ENCODE results near the gene C9orf72. TPM values are rescaled to one million over a fixed set of nuclear protein-coding genes. Genes with fewer than 3 reads are reported as not detected.

Gene C9orf72
- total RNA-seq, 1 experiment from 2014 or later: 5.9 TPM

GRCh38 chr9:27535701-27536118, 37.6 kb downstream of the C9orf72 start:
- no peak overlapping the region for H3K4me3 ChIP-seq (ENCODE audit: low read depth, low read length, poor library complexity, severe bottlenecking)
- intact Hi-C loops (cut with micrococcal nuclease; ENCODE audit: unreplicated experiment): no loop called here
- ChIA-PET CTCF (no interaction called here), POLR2A (ENCODE audit: low non-redundant PET) (no interaction called here)
- H3K36me3 ChIP-seq (ENCODE audit: insufficient read depth, low read length, poor library complexity, severe bottlenecking): no peaks in the 10 kb centered on the region
- no peaks in the 10 kb centered on the region for H3K27me3 ChIP-seq (replicated peaks; ENCODE audit: insufficient read depth, low read depth, low read length, poor library complexity)
- BruUV-seq (replicated peaks): no TSS peak
- no peaks in the 10 kb centered on the region for H3K9me3 ChIP-seq (ENCODE audit: low read depth, low read length, poor library complexity, severe bottlenecking)
- no peak for DNase-seq (ENCODE audit: low spot score)
- no peak overlapping the region for H3K27ac ChIP-seq (ENCODE audit: low read depth, low read length, poor library complexity, severe bottlenecking)
- TF ChIP-seq CTCF (conservative IDR thresholded peaks at IDR 0.05; ENCODE audit: low read depth, low read length): no peak
- TF ChIP-seq EZH2 (IDR thresholded peaks at IDR 0.05; ENCODE audit: borderline replicate concordance, low read depth, low read length, poor library complexity, severe bottlenecking): no peak
- H3K4me1 ChIP-seq (ENCODE audit: insufficient read depth, low read length, poor library complexity, severe bottlenecking): no peaks in the 10 kb centered on the region

GRCh38 chr9:27534658-27535209, 38.5 kb downstream of the C9orf72 start:
- POLR2A ChIA-PET (ENCODE audit: low non-redundant PET): no interaction called here
- DNase-seq (ENCODE audit: low spot score): no peak
- no TSS peak for BruUV-seq (replicated peaks)
- Histone ChIP-seq H3K4me3 (ENCODE audit: low read depth, low read length, poor library complexity, severe bottlenecking) (no peak overlapping the region), H3K9me3 (ENCODE audit: low read depth, low read length, poor library complexity, severe bottlenecking) (no peaks in the 10 kb centered on the region), H3K36me3 (ENCODE audit: insufficient read depth, low read length, poor library complexity, severe bottlenecking) (no peaks in the 10 kb centered on the region), H3K27me3 (replicated peaks; ENCODE audit: insufficient read depth, low read depth, low read length, poor library complexity) (no peaks in the 10 kb centered on the region), H3K4me1 (ENCODE audit: insufficient read depth, low read length, poor library complexity, severe bottlenecking) (no peaks in the 10 kb centered on the region), H3K27ac (ENCODE audit: low read depth, low read length, poor library complexity, severe bottlenecking) (no peak overlapping the region)
- CTCF ChIA-PET: no interaction called here
- TF ChIP-seq CTCF (conservative IDR thresholded peaks at IDR 0.05; ENCODE audit: low read depth, low read length) (no peak), EZH2 (IDR thresholded peaks at IDR 0.05; ENCODE audit: borderline replicate concordance, low read depth, low read length, poor library complexity, severe bottlenecking) (no peak)
- intact Hi-C loops (cut with micrococcal nuclease; ENCODE audit: unreplicated experiment): no loop called here

- Histone ChIP-seq H3K9me3 (ENCODE audit: low read depth, low read length, poor library complexity, severe bottlenecking) (no peaks in the 10 kb centered on the region), H3K36me3 (ENCODE audit: insufficient read depth, low read length, poor library complexity, severe bottlenecking) (no peaks in the 10 kb centered on the region), H3K4me1 (ENCODE audit: insufficient read depth, low read length, poor library complexity, severe bottlenecking) (no peaks in the 10 kb centered on the region), H3K4me3 (ENCODE audit: low read depth, low read length, poor library complexity, severe bottlenecking) (no peak overlapping the region), H3K27ac (ENCODE audit: low read depth, low read length, poor library complexity, severe bottlenecking) (no peak overlapping the region), H3K27me3 (replicated peaks; ENCODE audit: insufficient read depth, low read depth, low read length, poor library complexity) (no peaks in the 10 kb centered on the region)
- no peak for TF ChIP-seq EZH2 (IDR thresholded peaks at IDR 0.05; ENCODE audit: borderline replicate concordance, low read depth, low read length, poor library complexity, severe bottlenecking)
- no peak for TF ChIP-seq CTCF (conservative IDR thresholded peaks at IDR 0.05; ENCODE audit: low read depth, low read length)
- BruUV-seq (replicated peaks): no TSS peak
- intact Hi-C loops (cut with micrococcal nuclease; ENCODE audit: unreplicated experiment): no loop called here
- no peak for DNase-seq (ENCODE audit: low spot score)
- ChIA-PET POLR2A (ENCODE audit: low non-redundant PET) (no interaction called here), CTCF (no interaction called here)
These were observed 39.1 kb downstream of the C9orf72 start for GRCh38 chr9:27534131-27534530.

Data from A673 (cell line).